ENCODE measurements around the gene CNKSR2. TPM values are rescaled to one million over a fixed set of nuclear protein-coding genes. Genes with fewer than 3 reads are reported as not detected.

The CNKSR2 gene
- total RNA-seq, 1 donor from 2014 or later = 1.7 TPM

DNA sequence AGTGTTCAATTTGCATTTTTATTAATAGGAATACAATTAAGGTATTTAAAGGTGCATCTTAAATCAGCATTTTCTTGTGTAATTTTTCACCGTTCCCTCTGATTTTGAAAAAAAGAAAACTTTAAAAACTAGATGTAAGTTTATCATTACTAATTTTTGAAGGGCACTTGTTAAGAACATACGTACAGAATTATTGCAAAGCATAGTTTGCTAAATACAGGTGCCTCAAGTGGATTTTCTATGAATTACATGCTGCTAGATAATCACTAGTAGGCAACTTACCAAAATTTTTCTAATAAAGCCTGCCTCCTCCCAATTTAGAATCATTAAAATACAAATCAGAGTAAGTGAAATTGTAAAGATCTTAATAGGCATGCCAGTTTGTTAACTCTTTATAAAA lies 8.5 kb downstream of the CNKSR2 start:
- Mint-ChIP-seq H3K9me3 (ENCODE audit: low read depth) (no peaks in the 10 kb centered on the region), H3K4me1 (ENCODE audit: low read depth) (no peaks in the 10 kb centered on the region), H3K36me3 (ENCODE audit: low read depth) (no peaks in the 10 kb centered on the region), H3K27ac (ENCODE audit: unreplicated experiment) (no peak overlapping the region), H3K27me3 (ENCODE audit: low read depth) (peaks cover 15% of the 10 kb centered on the region), H3K4me3 (ENCODE audit: unreplicated experiment) (no peak overlapping the region)
- no peak for DNase-seq (ENCODE audit: low spot score)
- TF ChIP-seq, protein P1, sequence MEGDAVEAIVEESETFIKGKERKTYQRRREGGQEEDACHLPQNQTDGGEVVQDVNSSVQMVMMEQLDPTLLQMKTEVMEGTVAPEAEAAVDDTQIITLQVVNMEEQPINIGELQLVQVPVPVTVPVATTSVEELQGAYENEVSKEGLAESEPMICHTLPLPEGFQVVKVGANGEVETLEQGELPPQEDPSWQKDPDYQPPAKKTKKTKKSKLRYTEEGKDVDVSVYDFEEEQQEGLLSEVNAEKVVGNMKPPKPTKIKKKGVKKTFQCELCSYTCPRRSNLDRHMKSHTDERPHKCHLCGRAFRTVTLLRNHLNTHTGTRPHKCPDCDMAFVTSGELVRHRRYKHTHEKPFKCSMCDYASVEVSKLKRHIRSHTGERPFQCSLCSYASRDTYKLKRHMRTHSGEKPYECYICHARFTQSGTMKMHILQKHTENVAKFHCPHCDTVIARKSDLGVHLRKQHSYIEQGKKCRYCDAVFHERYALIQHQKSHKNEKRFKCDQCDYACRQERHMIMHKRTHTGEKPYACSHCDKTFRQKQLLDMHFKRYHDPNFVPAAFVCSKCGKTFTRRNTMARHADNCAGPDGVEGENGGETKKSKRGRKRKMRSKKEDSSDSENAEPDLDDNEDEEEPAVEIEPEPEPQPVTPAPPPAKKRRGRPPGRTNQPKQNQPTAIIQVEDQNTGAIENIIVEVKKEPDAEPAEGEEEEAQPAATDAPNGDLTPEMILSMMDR (IDR thresholded peaks at IDR 0.05) = peak; percentile 71

DNA sequence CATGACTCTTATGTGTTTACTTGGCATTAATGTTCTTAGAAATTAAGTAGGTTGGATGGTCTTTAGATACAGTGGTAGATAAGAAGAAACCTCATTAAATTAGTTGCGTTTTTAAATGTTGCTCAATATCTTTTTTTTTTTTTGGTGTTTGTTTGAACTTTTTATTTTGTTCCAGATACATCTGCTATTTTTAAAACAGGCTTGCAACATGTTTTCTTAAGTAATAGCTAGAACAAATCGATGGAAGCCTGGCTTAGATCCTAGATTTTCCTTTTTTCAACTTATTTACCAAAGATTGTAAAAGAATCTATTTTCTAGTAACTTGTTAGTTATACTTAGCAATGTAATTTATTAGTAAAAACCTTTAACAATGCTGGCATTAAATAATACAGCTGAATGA lies 9.3 kb downstream of the CNKSR2 start:
- no peak overlapping the region for H3K4me3 Mint-ChIP-seq (ENCODE audit: unreplicated experiment)
- peaks cover 15% of the 10 kb centered on the region for H3K27me3 Mint-ChIP-seq (ENCODE audit: low read depth)
- no peak overlapping the region for H3K27ac Mint-ChIP-seq (ENCODE audit: unreplicated experiment)

DNA sequence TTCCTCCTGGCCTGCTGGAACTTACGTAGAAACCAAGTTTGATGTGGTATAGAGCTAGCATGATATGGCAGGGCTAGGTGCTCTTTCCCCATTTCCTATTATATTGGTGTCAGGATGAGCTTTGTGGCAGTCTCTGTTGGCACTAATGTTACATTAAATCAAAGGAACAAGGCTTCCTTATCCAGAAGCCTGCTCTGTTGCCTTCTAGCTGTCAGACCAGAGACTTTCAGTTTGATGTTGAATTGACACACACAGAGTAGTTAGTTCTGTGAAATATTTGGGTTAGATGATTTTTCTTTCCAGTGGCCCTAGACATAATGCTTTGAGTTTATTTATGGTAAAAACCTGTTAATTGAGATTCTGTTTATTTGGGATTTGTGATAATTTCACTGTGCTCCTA lies 10.0 kb downstream of the CNKSR2 start:
- Mint-ChIP-seq H3K4me1 (ENCODE audit: low read depth) (no peaks in the 10 kb centered on the region), H3K27me3 (ENCODE audit: low read depth) (peaks cover 15% of the 10 kb centered on the region), H3K27ac (ENCODE audit: unreplicated experiment) (no peak overlapping the region), H3K9me3 (ENCODE audit: low read depth) (no peaks in the 10 kb centered on the region), H3K36me3 (ENCODE audit: low read depth) (no peaks in the 10 kb centered on the region), H3K4me3 (ENCODE audit: unreplicated experiment) (no peak overlapping the region)
- TF ChIP-seq, protein P1 (IDR thresholded peaks at IDR 0.05) = no peak
- DNase-seq (ENCODE audit: low spot score) = no peak

More for the DNA sequence above, 9.3 kb downstream of the CNKSR2 start:
- Mint-ChIP-seq H3K9me3 (ENCODE audit: low read depth) (no peaks in the 10 kb centered on the region), H3K4me1 (ENCODE audit: low read depth) (no peaks in the 10 kb centered on the region), H3K36me3 (ENCODE audit: low read depth) (no peaks in the 10 kb centered on the region)
- DNase-seq (ENCODE audit: low spot score) = no peak
- TF ChIP-seq, protein P1 (IDR thresholded peaks at IDR 0.05) = no peak

DNA sequence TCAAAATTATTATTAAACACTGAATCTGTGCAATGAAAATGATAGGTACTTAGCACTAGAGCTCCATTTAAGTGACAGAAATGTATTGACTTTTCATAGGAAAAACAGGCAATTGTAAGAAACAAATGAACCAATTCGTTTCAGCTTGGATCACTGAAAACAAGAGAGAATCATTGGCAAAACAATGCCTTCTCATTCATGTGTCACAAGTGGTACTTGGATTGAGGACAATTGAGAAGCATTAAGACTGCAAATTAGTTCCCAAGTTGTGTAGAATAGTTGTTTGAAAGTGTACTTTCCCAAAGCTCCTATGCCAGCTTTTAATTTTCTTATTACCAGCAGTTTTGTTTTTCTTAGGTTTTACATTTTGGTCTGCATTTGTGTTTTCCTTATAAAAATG lies 20.6 kb downstream of the CNKSR2 start:
- DNase-seq (ENCODE audit: low spot score) = no peak
- Mint-ChIP-seq H3K36me3 (ENCODE audit: low read depth) (no peaks in the 10 kb centered on the region), H3K27me3 (ENCODE audit: low read depth) (peaks cover 2% of the 10 kb centered on the region), H3K4me1 (ENCODE audit: low read depth) (no peaks in the 10 kb centered on the region), H3K27ac (ENCODE audit: unreplicated experiment) (no peak overlapping the region), H3K9me3 (ENCODE audit: low read depth) (no peaks in the 10 kb centered on the region), H3K4me3 (ENCODE audit: unreplicated experiment) (no peak overlapping the region)
- TF ChIP-seq, protein P1 (IDR thresholded peaks at IDR 0.05) = no peak

DNA sequence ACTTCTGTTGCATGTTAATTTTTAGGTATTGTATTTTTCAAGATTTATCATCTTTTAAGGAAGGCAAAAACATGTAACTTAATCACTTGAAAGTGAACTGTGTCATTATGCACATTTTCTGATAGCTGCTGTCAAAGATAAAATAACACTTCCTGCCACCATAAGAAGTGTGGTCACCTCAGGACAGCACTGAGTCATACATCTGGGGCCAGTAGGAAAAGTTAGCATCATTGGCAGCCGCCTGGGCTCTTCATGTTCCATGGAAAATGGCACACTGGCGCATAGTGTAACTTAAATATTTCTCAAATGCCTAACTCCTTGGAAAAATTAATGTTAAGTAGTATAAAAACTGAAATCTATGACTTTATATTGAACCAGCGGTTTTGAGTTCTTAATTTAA lies 24.2 kb downstream of the CNKSR2 start:
- peaks cover 2% of the 10 kb centered on the region for H3K27me3 Mint-ChIP-seq (ENCODE audit: low read depth)
- H3K36me3 Mint-ChIP-seq (ENCODE audit: low read depth) = no peaks in the 10 kb centered on the region
- H3K4me1 Mint-ChIP-seq (ENCODE audit: low read depth) = no peaks in the 10 kb centered on the region

More for the DNA sequence above, 24.2 kb downstream of the CNKSR2 start:
- DNase-seq (ENCODE audit: low spot score) = no peak
- no peak overlapping the region for H3K4me3 Mint-ChIP-seq (ENCODE audit: unreplicated experiment)
- TF ChIP-seq, protein P1 (IDR thresholded peaks at IDR 0.05) = no peak
- no peaks in the 10 kb centered on the region for H3K9me3 Mint-ChIP-seq (ENCODE audit: low read depth)
- no peak overlapping the region for H3K27ac Mint-ChIP-seq (ENCODE audit: unreplicated experiment)

Data from chondrocyte (in vitro differentiated cells).